Epithelial cell of proximal tubule (primary cell): ENCODE measurements around the gene ENPP7. TPM values are rescaled to one million over a fixed set of nuclear protein-coding genes. Genes with fewer than 3 reads are reported as not detected.
A peak's percentile ranks its signal among the peaks of the same experiment; 100 is the strongest.

ENCODE experiments used
- DNase-seq: peaks from one replicate; pipeline ENCODE4 v3.0.0-alpha.2; 2011; ENCODE audit warnings: low read depth
- H3K4me3 ChIP-seq: 2 replicates; pipeline ENCODE4 v1.5.1; 2011; ENCODE audit warnings: low read depth, mild to moderate bottlenecking, low read length
- CTCF ChIP-seq: conservative IDR thresholded peaks from 2 replicates; pipeline ENCODE4 v1.5.1; 2012; ENCODE audit warnings: low read depth, mild to moderate bottlenecking, low read length
- total RNA-seq: library from RNA; depleted of rRNA; stranded (reverse); fragments of >200 nt; gene quantifications from 2 replicates; pipeline ENCODE4 v1.2.3, GENCODE V29; 2015

Gene ENPP7
- total RNA-seq, 1 donor from 2014 or later = not detected

- DNase-seq = no peak
- no peak for TF ChIP-seq CTCF
- no peak overlapping the region for H3K4me3 ChIP-seq
These were observed 28.1 kb upstream of the ENPP7 start for GRCh38 chr17:79702550-79703236.

GRCh38 chr17:79704691-79705090, 26.1 kb upstream of the ENPP7 start:
- no peak overlapping the region for H3K4me3 ChIP-seq
- no peak for DNase-seq
- no peak for TF ChIP-seq CTCF

GRCh38 chr17:79705674-79706073, 25.1 kb upstream of the ENPP7 start:
- H3K4me3 ChIP-seq = no peak overlapping the region
- DNase-seq = no peak
- TF ChIP-seq CTCF = no peak

GRCh38 chr17:79706931-79707850, 23.6 kb upstream of the ENPP7 start:
- no peak for TF ChIP-seq CTCF

GRCh38 chr17:79707931-79708891, 22.5 kb upstream of the ENPP7 start:
- TF ChIP-seq CTCF = peak; percentile 74
- no peak for DNase-seq
- no peak overlapping the region for H3K4me3 ChIP-seq

More at GRCh38 chr17:79706931-79707850, 23.6 kb upstream of the ENPP7 start:
- no peak overlapping the region for H3K4me3 ChIP-seq
- DNase-seq = no peak

- DNase-seq = no peak
- no peak for TF ChIP-seq CTCF
- H3K4me3 ChIP-seq = no peak overlapping the region
These were observed 18.9 kb upstream of the ENPP7 start for GRCh38 chr17:79711715-79712305.
